ENCODE measurements around the gene CLDN3. TPM values are rescaled to one million over a fixed set of nuclear protein-coding genes. Genes with fewer than 3 reads are reported as not detected.
"Not testable (repeated sequence)": the region's sequence is repeated elsewhere in the genome, so short reads cannot be mapped to it uniquely, and the experiment has no call there.

The CLDN3 gene
- polyA plus RNA-seq, 1 donor = 21.7 TPM

GRCh38 chr7:73737491-73738219, 32.4 kb downstream of the CLDN3 start:
- no peak for DNase-seq

- DNase-seq = no peak
Measured at GRCh38 chr7:73736885-73737284, 33.2 kb downstream of the CLDN3 start.

GRCh38 chr7:73735528-73735905, 34.6 kb downstream of the CLDN3 start:
- DNase-seq = no peak

GRCh38 chr7:73734619-73735527, 35.2 kb downstream of the CLDN3 start:
- no peak for DNase-seq

GRCh38 chr7:73732397-73732796, 37.7 kb downstream of the CLDN3 start:
- no peak for DNase-seq

GRCh38 chr7:73730485-73730884, 39.6 kb downstream of the CLDN3 start:
- no peak for DNase-seq

GRCh38 chr7:73728551-73728950, 41.5 kb downstream of the CLDN3 start:
- no peak for DNase-seq

- no peak for DNase-seq
Measured at GRCh38 chr7:73727952-73728351, 42.1 kb downstream of the CLDN3 start.

- DNase-seq = no peak
Measured at GRCh38 chr7:73726083-73726466, 44.0 kb downstream of the CLDN3 start.

- no peak for DNase-seq
Measured at GRCh38 chr7:73723813-73724212, 46.3 kb downstream of the CLDN3 start.

- no peak for DNase-seq
Measured at GRCh38 chr7:73722785-73723184, 47.3 kb downstream of the CLDN3 start.

GRCh38 chr7:73722182-73722581, 47.9 kb downstream of the CLDN3 start:
- not testable (repeated sequence) for DNase-seq

GRCh38 chr7:73721377-73721817, 48.7 kb downstream of the CLDN3 start:
- no peak for DNase-seq

- not testable (repeated sequence) for DNase-seq
Measured at GRCh38 chr7:73720443-73720842, 49.6 kb downstream of the CLDN3 start.

- DNase-seq = no peak
Measured at GRCh38 chr7:73719806-73720169, 50.3 kb downstream of the CLDN3 start.

Other genes with a start within 250 kb of the CLDN3 start
- gene BAZ1B, start 248.0 kb downstream of the CLDN3 start, polyA plus RNA-seq (ENCODE audit: insufficient read length) = 85.9 TPM
- gene BCL7B, start 212.6 kb downstream of the CLDN3 start, polyA plus RNA-seq (ENCODE audit: insufficient read length) = 40.5 TPM
- 39.0 TPM for gene TBL2, start 191.7 kb downstream of the CLDN3 start, polyA plus RNA-seq (ENCODE audit: insufficient read length)
- gene MLXIPL, start 145.7 kb downstream of the CLDN3 start, polyA plus RNA-seq (ENCODE audit: insufficient read length) = 4.8 TPM
- gene VPS37D, start 102.4 kb downstream of the CLDN3 start, polyA plus RNA-seq (ENCODE audit: insufficient read length) = 9.4 TPM
- 9.5 TPM for gene DNAJC30, start 86.8 kb downstream of the CLDN3 start, polyA plus RNA-seq (ENCODE audit: insufficient read length)
- gene BUD23, start 86.7 kb downstream of the CLDN3 start, polyA plus RNA-seq (ENCODE audit: insufficient read length) = 96.6 TPM
- gene STX1A, start 50.6 kb downstream of the CLDN3 start, polyA plus RNA-seq (ENCODE audit: insufficient read length) = 8.0 TPM
- gene ABHD11, start 31.5 kb downstream of the CLDN3 start, polyA plus RNA-seq (ENCODE audit: insufficient read length) = 26.9 TPM
- gene CLDN4, start 60.7 kb upstream of the CLDN3 start, polyA plus RNA-seq (ENCODE audit: insufficient read length) = 56.5 TPM
- gene METTL27, start 72.2 kb upstream of the CLDN3 start, polyA plus RNA-seq (ENCODE audit: insufficient read length) = 5.1 TPM
- 0.27 TPM for gene TMEM270, start 90.9 kb upstream of the CLDN3 start, polyA plus RNA-seq (ENCODE audit: insufficient read length)

All from left kidney (tissue), 2 donors.